ENCODE measurements around the gene MRAP. TPM values are rescaled to one million over a fixed set of nuclear protein-coding genes. Genes with fewer than 3 reads are reported as not detected.

Gene MRAP
- total and polyA plus RNA-seq, 2 donors (not counting 1 experiment from before 2014, with no cell fraction given): not detected

GRCh38 chr21:32321480-32321879 is 22.8 kb downstream of the MRAP start:
- Histone ChIP-seq H4K20me1 (ENCODE audit: control insufficient read depth, insufficient read depth, low read length, poor library complexity, severe bottlenecking) (no peaks in the 10 kb centered on the region), H3K27me3 (replicated peaks in 1 of 4; ENCODE audit: control extremely low read depth in 1 of 4, control insufficient read depth in 3 of 4, insufficient read depth in 4 of 4, low read length in 3 of 4) (no peaks in the 10 kb centered on the region), H3K36me3 (replicated peaks in 1 of 2; ENCODE audit: control extremely low read depth in 1 of 2, control insufficient read depth in 1 of 2, extremely low read depth in 1 of 2, insufficient read depth in 2 of 2, low read length in 1 of 2) (peaks cover 14 to 95% of the 10 kb centered on the region in 2 experiments), H3K27ac (ENCODE audit: low read length in 2 of 2) (no peak overlapping the region), H2AFZ (ENCODE audit: insufficient read depth, low read depth, low read length, poor library complexity, severe bottlenecking) (no peak overlapping the region), H3K4me1 (ENCODE audit: control insufficient read depth in 2 of 2, insufficient read depth in 2 of 2, low read length in 2 of 2) (no peaks in the 10 kb centered on the region), H3K9me3 (ENCODE audit: control extremely low read depth in 1 of 3, control insufficient read depth in 2 of 3, insufficient read depth in 1 of 3, low read length in 2 of 3) (no peaks in the 10 kb centered on the region), H3K9ac (ENCODE audit: low read length) (no peak overlapping the region), H3K4me2 (replicated peaks; ENCODE audit: low read depth, low read length, poor library complexity, severe bottlenecking) (no peak overlapping the region), H3K79me2 (ENCODE audit: control insufficient read depth, insufficient read depth, low read length) (no peaks in the 10 kb centered on the region), H3K4me3 (ENCODE audit: control extremely low read depth in 1 of 5, extremely low read depth in 1 of 5, insufficient read depth in 1 of 5, low read depth in 2 of 5, low read length in 4 of 5) (no peak overlapping the region)
- no peak for DNase-seq
- ATAC-seq (ENCODE audit: low read depth): no peak
- ChIA-PET CTCF (no interaction called here), POLR2A (no interaction called here)
- Mint-ChIP-seq H3K9me3 (ENCODE audit: insufficient read depth) (no peaks in the 10 kb centered on the region), H3K4me3 (no peak overlapping the region), H3K27me3 (no peaks in the 10 kb centered on the region), H3K4me1 (no peaks in the 10 kb centered on the region), H3K27ac (no peak overlapping the region)
- over 99% methylated on average over 11 of the region's 13 CpGs for WGBS (ENCODE audit: insufficient coverage)
- intact Hi-C loops (cut with micrococcal nuclease): no loop called here
- TF ChIP-seq EZH2 (IDR thresholded peaks at IDR 0.05; ENCODE audit: borderline replicate concordance, insufficient read depth, low read depth, low read length, poor library complexity, severe bottlenecking): no peak
- TF ChIP-seq, protein P1, sequence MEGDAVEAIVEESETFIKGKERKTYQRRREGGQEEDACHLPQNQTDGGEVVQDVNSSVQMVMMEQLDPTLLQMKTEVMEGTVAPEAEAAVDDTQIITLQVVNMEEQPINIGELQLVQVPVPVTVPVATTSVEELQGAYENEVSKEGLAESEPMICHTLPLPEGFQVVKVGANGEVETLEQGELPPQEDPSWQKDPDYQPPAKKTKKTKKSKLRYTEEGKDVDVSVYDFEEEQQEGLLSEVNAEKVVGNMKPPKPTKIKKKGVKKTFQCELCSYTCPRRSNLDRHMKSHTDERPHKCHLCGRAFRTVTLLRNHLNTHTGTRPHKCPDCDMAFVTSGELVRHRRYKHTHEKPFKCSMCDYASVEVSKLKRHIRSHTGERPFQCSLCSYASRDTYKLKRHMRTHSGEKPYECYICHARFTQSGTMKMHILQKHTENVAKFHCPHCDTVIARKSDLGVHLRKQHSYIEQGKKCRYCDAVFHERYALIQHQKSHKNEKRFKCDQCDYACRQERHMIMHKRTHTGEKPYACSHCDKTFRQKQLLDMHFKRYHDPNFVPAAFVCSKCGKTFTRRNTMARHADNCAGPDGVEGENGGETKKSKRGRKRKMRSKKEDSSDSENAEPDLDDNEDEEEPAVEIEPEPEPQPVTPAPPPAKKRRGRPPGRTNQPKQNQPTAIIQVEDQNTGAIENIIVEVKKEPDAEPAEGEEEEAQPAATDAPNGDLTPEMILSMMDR (IDR thresholded peaks at IDR 0.05): no peak

DNA sequence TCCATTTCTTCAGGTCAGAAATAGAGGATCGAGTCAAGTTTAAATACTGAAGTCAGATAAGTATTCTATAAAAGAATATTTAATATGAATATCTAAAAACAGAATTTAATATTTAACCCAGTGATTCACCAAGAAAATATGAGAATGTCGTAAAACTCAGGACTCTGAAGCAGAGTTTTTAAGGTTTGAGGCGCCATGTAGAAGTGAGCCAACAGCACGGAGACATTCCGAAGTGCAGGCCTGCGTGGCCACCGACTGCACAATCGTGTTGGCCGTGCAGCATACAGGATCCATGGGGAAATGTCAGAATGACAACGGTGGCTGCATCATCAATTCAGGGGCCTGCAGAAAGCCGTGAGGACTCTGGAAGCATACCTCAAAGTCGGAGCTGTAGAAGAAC is 23.4 kb downstream of the MRAP start:
- ChIA-PET POLR2A (no interaction called here), CTCF (no interaction called here)
- no peaks in the 10 kb centered on the region for H3K4me1 ChIP-seq (ENCODE audit: control insufficient read depth in 2 of 2, insufficient read depth in 2 of 2, low read length in 2 of 2)
- H3K4me3 ChIP-seq (ENCODE audit: control extremely low read depth in 1 of 5, extremely low read depth in 1 of 5, insufficient read depth in 1 of 5, low read depth in 2 of 5, low read length in 4 of 5): no peak overlapping the region
- H3K4me2 ChIP-seq (replicated peaks; ENCODE audit: low read depth, low read length, poor library complexity, severe bottlenecking): no peak overlapping the region
- H3K27me3 ChIP-seq (replicated peaks in 1 of 4; ENCODE audit: control extremely low read depth in 1 of 4, control insufficient read depth in 3 of 4, insufficient read depth in 4 of 4, low read length in 3 of 4): no peaks in the 10 kb centered on the region
- H3K27ac ChIP-seq (ENCODE audit: low read length in 2 of 2): no peak overlapping the region
- WGBS (ENCODE audit: insufficient coverage): 98% methylated on average over 11 of the region's 12 CpGs
- no peaks in the 10 kb centered on the region for H3K9me3 ChIP-seq (ENCODE audit: control extremely low read depth in 1 of 3, control insufficient read depth in 2 of 3, insufficient read depth in 1 of 3, low read length in 2 of 3)
- Mint-ChIP-seq H3K27ac (no peak overlapping the region), H3K4me3 (no peak overlapping the region), H3K4me1 (no peaks in the 10 kb centered on the region), H3K9me3 (ENCODE audit: insufficient read depth) (peaks cover 2% of the 10 kb centered on the region), H3K27me3 (no peaks in the 10 kb centered on the region)
- DNase-seq (no peak), ATAC-seq (ENCODE audit: low read depth) (no peak)
- no peak overlapping the region for H2AFZ ChIP-seq (ENCODE audit: insufficient read depth, low read depth, low read length, poor library complexity, severe bottlenecking)
- no peak overlapping the region for H3K9ac ChIP-seq (ENCODE audit: low read length)
- intact Hi-C loops (cut with micrococcal nuclease): no loop called here
- TF ChIP-seq, protein P1 (IDR thresholded peaks at IDR 0.05): no peak
- no peak for TF ChIP-seq EZH2 (IDR thresholded peaks at IDR 0.05; ENCODE audit: borderline replicate concordance, insufficient read depth, low read depth, low read length, poor library complexity, severe bottlenecking)
- no peaks in the 10 kb centered on the region for H4K20me1 ChIP-seq (ENCODE audit: control insufficient read depth, insufficient read depth, low read length, poor library complexity, severe bottlenecking)
- no peaks in the 10 kb centered on the region for H3K79me2 ChIP-seq (ENCODE audit: control insufficient read depth, insufficient read depth, low read length)
- peaks cover 14 to 94% of the 10 kb centered on the region in 2 experiments for H3K36me3 ChIP-seq (replicated peaks in 1 of 2; ENCODE audit: control extremely low read depth in 1 of 2, control insufficient read depth in 1 of 2, extremely low read depth in 1 of 2, insufficient read depth in 2 of 2, low read length in 1 of 2)

Measured in B cell (primary cell).